GM19467 (cell line): Measurements from ENCODE around the gene KISS1R.

Experiments used
- ATAC-seq: cut with Tn5 transposase; IDR thresholded peaks from one replicate; pipeline ENCODE4 v1.9.1; 2021; ENCODE audit warnings: mild to moderate bottlenecking, moderate library complexity; ENCODE audit not compliant: unreplicated experiment

Gene KISS1R

GRCh38 chr19:919199-920050, 2.3 kb downstream of the KISS1R start:
- no peak for ATAC-seq

GRCh38 chr19:920051-920864, 3.1 kb downstream of the KISS1R start:
- no peak for ATAC-seq

GRCh38 chr19:924553-925086, 7.5 kb downstream of the KISS1R start:
- no peak for ATAC-seq

GRCh38 chr19:925087-925525, 8.0 kb downstream of the KISS1R start:
- no peak for ATAC-seq

GRCh38 chr19:925526-926322, 8.6 kb downstream of the KISS1R start, which contains the start of gene ARID3A:
ARID3A (plus strand) TSS chr19:926035; CDS start chr19:929529, 3,494 bp downstream.
- no peak for ATAC-seq

- ATAC-seq: no peak
Measured at GRCh38 chr19:926323-926588, 9.1 kb downstream of the KISS1R start.

- no peak for ATAC-seq
Measured at GRCh38 chr19:926589-927350, 9.6 kb downstream of the KISS1R start.

GRCh38 chr19:927351-927779, 10.2 kb downstream of the KISS1R start:
- no peak for ATAC-seq

- ATAC-seq: no peak
Measured at GRCh38 chr19:927780-928401, 10.8 kb downstream of the KISS1R start.

- ATAC-seq: no peak
Measured at GRCh38 chr19:928471-929202, 11.5 kb downstream of the KISS1R start.

- no peak for ATAC-seq
Measured at GRCh38 chr19:929203-929890, 12.2 kb downstream of the KISS1R start.

GRCh38 chr19:929891-930258, 12.7 kb downstream of the KISS1R start:
- ATAC-seq: no peak

- ATAC-seq: no peak
Measured at GRCh38 chr19:931860-932647, 14.9 kb downstream of the KISS1R start.

- ATAC-seq: no peak
Measured at GRCh38 chr19:932648-933552, 15.8 kb downstream of the KISS1R start.

GRCh38 chr19:933553-933882, 16.4 kb downstream of the KISS1R start:
- no peak for ATAC-seq

- no peak for ATAC-seq
Measured at GRCh38 chr19:934197-934840, 17.2 kb downstream of the KISS1R start.
